Naive B cell (primary cell): ENCODE results near the gene LGALS7B. TPM values are rescaled to one million over a fixed set of nuclear protein-coding genes. Genes with fewer than 3 reads are reported as not detected.
"Not testable (repeated sequence)": the region's sequence is repeated elsewhere in the genome, so short reads cannot be mapped to it uniquely, and the experiment has no call there.

Experiments
- ATAC-seq, 2 donors: fragments of 150-1000 bp; cut with Tn5 transposase; 2 replicates each; pipeline ENCODE4 v1.10.0; 2021; ENCODE audit warnings: low read depth in 2 of 2, mild to moderate bottlenecking in 2 of 2, moderate library complexity in 2 of 2
- DNase-seq: peaks from one replicate; pipeline ENCODE4 v3.0.0; 2022
- H3K27ac Mint-ChIP-seq, 6 donors: one replicate each; pipeline ENCODE4 v1.8.0; 2020 to 2022; ENCODE audit warnings: mild to moderate bottlenecking in 6 of 6, mixed read lengths in 6 of 6, moderate library complexity in 5 of 6, inconsistent platforms in 2 of 6
- H3K27me3 Mint-ChIP-seq, 3 donors: one replicate each; pipeline ENCODE4 v1.8.0; 2021 to 2022; ENCODE audit warnings: mixed read lengths in 3 of 3, mild to moderate bottlenecking in 1 of 3
- H3K36me3 Mint-ChIP-seq, 2 donors: one replicate each; pipeline ENCODE4 v1.8.0; 2020 to 2022; ENCODE audit warnings: mixed read lengths in 2 of 2, inconsistent platforms in 1 of 2, mild to moderate bottlenecking in 1 of 2
- H3K4me1 Mint-ChIP-seq, 3 donors: one replicate each; pipeline ENCODE4 v1.8.0; 2020 to 2022; ENCODE audit warnings: mixed read lengths in 3 of 3, inconsistent platforms in 1 of 3, mild to moderate bottlenecking in 1 of 3, moderate library complexity in 1 of 3
- H3K4me3 Mint-ChIP-seq, 8 donors: one replicate each; pipeline ENCODE4 v1.8.0; 2020 to 2022; ENCODE audit warnings: mild to moderate bottlenecking in 8 of 8, mixed read lengths in 8 of 8, moderate library complexity in 8 of 8, inconsistent platforms in 2 of 8
- H3K9me3 Mint-ChIP-seq, 7 donors: one replicate each; pipeline ENCODE4 v1.8.0; 2020 to 2022; ENCODE audit warnings: mixed read lengths in 7 of 7, mild to moderate bottlenecking in 5 of 7, inconsistent platforms in 2 of 7, moderate library complexity in 1 of 7
- polyA plus RNA-seq, 6 donors: library from polyadenylated mRNA; unstranded; fragments of 300-500 nt; fragmentation: Illumina TruSeq; gene quantifications; one replicate each; pipeline ENCODE4 v1.2.3, GENCODE V29; 2021; ENCODE audit warnings: low read depth in 6 of 6

Gene LGALS7B
- polyA plus RNA-seq, result 1 to 10 TPM in 1 of 6 donors, not detected in 5; 6.0 TPM

DNA sequence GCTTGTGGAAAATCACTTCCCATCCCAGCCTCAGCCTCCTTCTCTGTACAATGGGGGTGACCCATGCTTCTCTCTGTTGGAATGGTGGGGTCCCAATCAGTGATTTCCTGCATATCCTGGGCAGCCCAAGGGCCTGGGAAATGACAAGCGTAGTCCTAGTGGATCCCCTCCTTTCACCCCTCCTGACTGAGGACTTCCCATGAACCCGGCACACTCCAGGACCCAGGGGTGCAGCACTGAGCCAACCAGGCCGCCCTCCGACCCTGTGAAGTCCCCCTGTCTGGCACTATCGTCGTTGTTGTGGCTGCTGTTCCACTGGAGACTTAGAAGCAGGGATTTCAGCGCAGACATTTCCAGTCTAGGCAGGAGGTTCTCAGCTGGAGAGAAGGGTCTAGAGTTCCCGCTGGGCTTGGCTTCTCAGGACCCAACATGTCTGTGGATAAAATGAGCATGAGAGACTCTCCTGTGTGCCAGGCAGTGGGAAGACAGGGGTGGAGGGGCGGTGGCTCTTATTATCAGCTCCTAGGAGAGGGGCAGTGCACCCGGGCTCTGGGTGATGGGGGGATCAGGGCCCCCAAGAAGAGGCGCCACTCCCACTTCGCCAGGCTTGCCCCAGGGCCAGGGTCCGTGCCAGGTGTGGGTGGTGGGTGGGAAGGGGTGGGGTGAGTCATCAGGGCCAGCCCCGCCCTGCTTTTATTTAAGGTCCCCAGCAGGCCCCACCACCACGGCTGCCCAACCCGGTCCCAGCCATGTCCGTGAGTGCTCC lies at the start of gene LGALS7B:
LGALS7B (plus strand) TSS at position 723 of the 766 bp plus-strand sequence; CDS start at position 750, 27 bp downstream.
- DNase-seq (no peak), ATAC-seq (no peak)
- no peaks in the 10 kb centered on the region for H3K36me3 Mint-ChIP-seq
- H3K27ac Mint-ChIP-seq, result no peak within 1 kb of the TSS
- H3K4me1 Mint-ChIP-seq, result peaks cover 0 to 9% (median 4%) of the 10 kb centered on the region in 3 donors
- H3K27me3 Mint-ChIP-seq, result no peaks in the 10 kb centered on the region
- no peaks in the 10 kb centered on the region for H3K9me3 Mint-ChIP-seq
- H3K4me3 Mint-ChIP-seq, result peak within 1 kb of the TSS in 2 of 8 donors; percentile 42 to 57

DNA sequence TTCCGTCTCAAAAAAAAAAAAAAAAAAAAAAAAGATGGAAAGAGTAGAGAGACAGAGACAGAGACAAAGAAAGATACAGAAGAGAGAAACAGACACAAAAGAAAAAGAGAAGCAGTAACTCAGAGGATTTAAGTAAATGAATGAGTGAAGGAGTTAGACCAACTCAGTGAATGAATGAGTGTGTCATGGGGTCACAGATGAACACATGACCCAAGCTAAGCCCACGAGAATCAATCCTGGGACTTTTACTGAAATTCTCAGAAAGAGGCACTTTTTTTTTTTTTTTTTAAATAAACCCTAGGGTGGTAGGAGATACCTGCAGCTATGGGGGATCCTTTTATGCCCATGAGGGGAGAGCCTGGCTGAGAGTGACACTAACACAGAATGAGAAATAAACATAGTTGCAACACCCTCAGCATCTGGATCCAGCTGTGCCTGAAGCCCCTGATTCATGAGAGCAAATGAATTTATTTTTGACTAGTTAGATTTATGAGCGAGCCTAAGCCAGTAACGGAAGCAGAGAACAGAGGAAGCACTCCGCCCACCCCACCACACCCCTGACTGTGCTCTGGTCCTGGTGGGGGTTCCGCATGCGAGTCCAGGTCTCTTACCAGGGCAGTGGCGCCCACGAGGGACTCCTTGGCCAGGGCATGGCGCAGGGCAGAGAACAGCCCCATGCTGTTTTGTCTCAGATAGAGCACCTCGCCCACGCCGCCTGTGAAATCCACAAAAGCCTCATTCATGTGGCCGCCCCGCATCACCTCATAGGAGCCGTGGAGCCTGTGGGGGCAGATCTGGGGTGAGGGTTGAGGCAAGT lies 49.4 kb upstream of the LGALS7B start:
- DNase-seq, result no peak
- peaks cover 32 to 35% (median 35%) of the 10 kb centered on the region in 3 donors for H3K4me1 Mint-ChIP-seq

DNA sequence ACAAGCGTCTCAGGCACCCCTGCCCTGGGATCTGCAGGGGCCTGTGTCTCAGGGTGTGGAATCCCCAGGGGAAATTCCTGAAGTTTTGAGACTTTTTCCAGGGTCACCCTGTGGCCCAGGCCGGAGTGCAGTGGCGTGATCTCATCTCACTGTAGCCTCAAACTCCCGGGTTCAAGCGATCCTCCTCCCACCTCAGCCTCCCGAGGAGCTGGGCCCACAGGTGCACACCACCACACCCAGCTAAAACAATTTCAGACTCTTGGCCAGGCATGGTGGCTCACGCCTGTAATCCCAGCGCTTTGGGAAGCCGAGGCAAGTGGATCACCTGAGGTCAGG lies 48.8 kb upstream of the LGALS7B start:
- DNase-seq (no peak), ATAC-seq (no peak)
- Mint-ChIP-seq H3K27ac (no peak overlapping the region), H3K4me1 (peaks cover 26 to 29% (median 29%) of the 10 kb centered on the region in 3 donors), H3K27me3 (no peaks in the 10 kb centered on the region), H3K9me3 (peaks cover 0 to 1% (median 0%) of the 10 kb centered on the region in 7 donors), H3K4me3 (no peak overlapping the region), H3K36me3 (no peaks in the 10 kb centered on the region)

More for the DNA sequence above, 49.4 kb upstream of the LGALS7B start:
- H3K4me3 Mint-ChIP-seq, result peak overlapping the region in 1 of 8 donors; percentile 35
- no peaks in the 10 kb centered on the region for H3K36me3 Mint-ChIP-seq
- no peak for ATAC-seq
- H3K9me3 Mint-ChIP-seq, result peaks cover 0 to 1% (median 0%) of the 10 kb centered on the region in 7 donors
- peak overlapping the region in 2 of 6 donors; percentile 83 to 98 for H3K27ac Mint-ChIP-seq
- H3K27me3 Mint-ChIP-seq, result no peaks in the 10 kb centered on the region

DNA sequence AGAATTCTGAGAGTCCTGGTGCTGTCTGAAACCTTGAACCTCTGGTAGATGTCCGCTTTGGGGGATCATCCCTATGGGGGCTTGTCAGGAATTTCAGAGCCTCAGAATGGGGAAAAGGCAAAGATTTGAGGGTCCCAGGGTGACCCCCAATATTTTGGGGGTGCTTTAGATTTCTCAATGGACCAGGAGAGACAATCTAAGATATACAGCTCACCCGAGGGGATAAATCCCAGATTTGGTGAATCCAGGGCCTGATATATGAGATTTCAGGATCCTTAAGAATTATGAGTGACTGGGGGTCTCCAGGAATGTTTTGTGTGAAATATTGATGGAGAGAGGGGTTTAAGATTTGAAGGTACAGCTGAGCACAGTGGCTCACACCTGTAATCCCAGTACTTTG lies 48.1 kb upstream of the LGALS7B start:
- Mint-ChIP-seq H3K4me1 (peaks cover 23 to 27% (median 26%) of the 10 kb centered on the region in 3 donors), H3K36me3 (no peaks in the 10 kb centered on the region), H3K27ac (no peak overlapping the region), H3K4me3 (no peak overlapping the region), H3K9me3 (peaks cover 0 to 1% (median 0%) of the 10 kb centered on the region in 7 donors), H3K27me3 (no peaks in the 10 kb centered on the region)
- DNase-seq (no peak), ATAC-seq (no peak)

DNA sequence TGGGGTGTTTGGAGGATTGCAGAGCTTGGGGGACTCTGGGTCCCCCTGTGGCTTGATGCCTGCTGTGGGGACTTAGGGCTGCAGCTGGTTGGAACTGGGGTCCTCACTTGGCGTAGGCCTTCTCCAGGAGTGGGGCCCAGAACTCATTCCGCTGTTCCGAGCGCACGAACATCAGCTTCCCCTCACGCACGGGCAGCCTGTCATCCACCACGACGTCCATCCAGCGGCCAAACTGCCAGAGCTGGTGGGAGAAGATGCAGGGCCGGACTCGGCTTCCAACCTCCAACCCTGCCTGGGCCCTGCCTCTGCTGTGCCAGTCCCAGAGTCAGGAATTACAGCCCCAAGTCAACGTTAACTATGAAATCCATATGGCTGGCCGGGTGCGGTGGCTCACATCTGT lies 47.3 kb upstream of the LGALS7B start:
- no peaks in the 10 kb centered on the region for H3K36me3 Mint-ChIP-seq
- no peak overlapping the region for H3K4me3 Mint-ChIP-seq
- no peak for ATAC-seq
- no peak for DNase-seq
- H3K27me3 Mint-ChIP-seq, result no peaks in the 10 kb centered on the region
- H3K4me1 Mint-ChIP-seq, result peaks cover 19 to 24% (median 22%) of the 10 kb centered on the region in 3 donors
- H3K9me3 Mint-ChIP-seq, result peaks cover 0 to 1% (median 0%) of the 10 kb centered on the region in 7 donors
- H3K27ac Mint-ChIP-seq, result peak overlapping the region in 1 of 6 donors; percentile 82

DNA sequence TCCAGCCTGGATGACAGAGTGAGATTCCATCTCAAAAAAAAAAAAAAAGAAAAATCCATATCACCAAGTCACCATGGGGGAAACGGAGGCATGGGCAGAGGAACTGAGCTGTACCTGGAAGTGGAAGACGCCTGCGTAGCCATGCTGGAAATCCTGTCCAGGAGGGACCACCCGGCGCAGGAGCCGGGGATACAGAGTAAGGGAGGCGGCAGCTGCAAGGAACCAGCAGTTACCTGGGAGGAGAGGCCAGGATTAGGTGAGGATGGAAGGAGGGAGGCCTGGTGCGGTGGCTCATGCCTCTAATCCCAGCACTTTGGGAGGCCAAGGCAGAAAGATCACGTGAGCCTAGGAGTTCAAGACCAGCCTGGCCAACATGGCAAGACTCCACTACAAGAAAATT lies 46.7 kb upstream of the LGALS7B start:
- no peaks in the 10 kb centered on the region for H3K27me3 Mint-ChIP-seq
- peaks cover 0 to 1% (median 0%) of the 10 kb centered on the region in 7 donors for H3K9me3 Mint-ChIP-seq
- no peak overlapping the region for H3K4me3 Mint-ChIP-seq
- no peak for ATAC-seq
- DNase-seq, result no peak
- H3K27ac Mint-ChIP-seq, result no peak overlapping the region
- H3K4me1 Mint-ChIP-seq, result peaks cover 16 to 23% (median 17%) of the 10 kb centered on the region in 3 donors
- H3K36me3 Mint-ChIP-seq, result no peaks in the 10 kb centered on the region

DNA sequence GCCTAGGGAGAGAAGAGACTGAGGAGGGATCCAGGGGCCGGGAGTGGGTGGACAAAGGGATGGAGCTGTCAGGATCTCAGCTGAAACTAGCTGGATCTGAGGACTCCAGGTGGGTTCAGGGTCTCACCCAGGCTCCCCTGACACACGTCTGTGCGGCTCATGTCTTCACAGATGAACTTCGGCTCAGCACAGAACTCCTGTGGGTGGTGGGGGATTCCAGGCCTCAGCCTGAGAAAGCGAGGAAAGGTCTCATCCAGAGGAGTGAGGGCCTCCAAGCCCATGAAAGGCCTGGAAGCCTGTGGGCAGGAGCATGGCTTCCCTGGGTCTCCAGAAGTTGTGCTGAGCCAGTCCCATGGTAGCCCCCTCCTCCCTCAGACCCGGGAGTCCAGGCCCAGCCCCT lies 46.1 kb upstream of the LGALS7B start:
- Mint-ChIP-seq H3K4me1 (peaks cover 11 to 18% (median 12%) of the 10 kb centered on the region in 3 donors), H3K27me3 (no peaks in the 10 kb centered on the region), H3K27ac (no peak overlapping the region), H3K36me3 (no peaks in the 10 kb centered on the region), H3K9me3 (peaks cover 0 to 1% (median 0%) of the 10 kb centered on the region in 7 donors), H3K4me3 (no peak overlapping the region)
- ATAC-seq (no peak), DNase-seq (no peak)

DNA sequence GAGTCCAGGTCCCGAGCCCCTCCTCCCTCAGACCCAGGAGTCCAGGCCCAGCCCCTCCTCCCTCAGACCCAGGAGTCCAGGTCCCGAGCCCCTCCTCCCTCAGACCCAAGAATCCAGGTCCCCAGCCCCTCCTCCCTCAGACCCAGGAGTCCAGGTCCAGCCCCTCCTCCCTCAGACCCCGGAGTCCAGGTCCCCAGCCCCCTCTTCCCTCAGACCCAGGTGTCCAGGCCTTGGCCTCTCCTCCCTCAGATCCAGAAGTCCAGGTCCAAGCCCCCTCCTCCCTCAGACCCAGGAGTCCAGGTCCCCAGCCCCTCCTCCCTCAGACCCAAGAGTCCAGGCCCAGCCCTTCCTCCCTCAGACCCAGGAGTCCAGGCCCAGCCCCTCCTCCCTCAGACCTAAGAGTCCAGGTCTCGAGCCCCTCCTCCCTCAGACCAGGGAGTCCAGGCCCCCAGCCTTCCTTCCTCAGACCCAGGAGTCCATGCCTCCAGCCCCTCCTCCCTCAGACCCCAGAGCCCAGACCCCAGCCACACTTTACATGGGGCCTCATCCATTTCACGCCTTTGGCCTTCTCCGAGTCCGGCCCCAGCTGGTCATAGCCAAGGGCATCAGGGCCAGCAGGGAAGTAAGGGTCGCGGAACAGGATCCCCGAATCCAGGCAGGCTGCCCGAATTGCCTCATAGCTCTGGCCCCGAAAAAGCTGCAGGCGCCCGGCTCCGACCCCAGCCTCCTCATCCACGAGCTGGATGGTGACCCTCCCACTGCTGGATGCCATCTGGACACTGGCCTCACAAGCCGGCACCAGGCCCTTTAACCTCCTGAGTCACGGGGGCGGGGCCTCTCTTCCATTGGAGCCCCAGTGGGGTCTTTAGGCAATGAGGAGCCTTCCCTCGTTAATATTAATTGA lies 45.4 kb upstream of the LGALS7B start:
- Mint-ChIP-seq H3K4me3 (no peak overlapping the region), H3K36me3 (no peaks in the 10 kb centered on the region), H3K4me1 (peaks cover 6 to 16% (median 11%) of the 10 kb centered on the region in 3 donors), H3K9me3 (peaks cover 0 to 1% (median 0%) of the 10 kb centered on the region in 7 donors), H3K27me3 (no peaks in the 10 kb centered on the region), H3K27ac (peak overlapping the region in 1 of 6 donors; percentile 74)
- ATAC-seq (no peak), DNase-seq (no peak)

DNA sequence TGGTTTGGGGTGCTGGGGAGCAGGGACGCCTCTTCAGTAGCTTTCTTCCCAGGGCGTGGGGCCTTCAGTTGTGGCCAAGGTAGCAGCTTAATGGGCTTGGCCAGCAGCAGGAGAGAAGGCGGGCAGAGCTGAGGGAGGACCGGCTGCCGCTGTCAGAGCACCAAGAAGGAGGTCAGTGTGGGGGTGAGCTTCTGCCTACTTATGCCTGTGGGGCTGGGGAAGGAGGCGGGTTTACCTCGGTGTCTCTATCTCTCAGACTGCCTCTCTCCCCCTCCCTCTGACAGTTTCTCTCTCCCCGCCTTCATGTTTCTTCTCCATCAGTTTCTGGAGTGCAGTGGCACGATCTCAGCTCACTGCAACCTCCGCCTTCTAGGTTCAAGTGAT lies 44.7 kb upstream of the LGALS7B start, which contains the start of gene CAPN12:
CAPN12 (minus strand) TSS at position 177 of the 384 bp plus-strand sequence. CDS start 309 bp downstream, outside the sequence.
- no peak for ATAC-seq
- Mint-ChIP-seq H3K36me3 (no peaks in the 10 kb centered on the region), H3K9me3 (peaks cover 0 to 1% (median 0%) of the 10 kb centered on the region in 7 donors), H3K27ac (peak within 1 kb of the TSS in 2 of 6 donors; percentile 18 to 83), H3K27me3 (no peaks in the 10 kb centered on the region), H3K4me1 (peaks cover 3 to 15% (median 6%) of the 10 kb centered on the region in 3 donors), H3K4me3 (no peak within 1 kb of the TSS)
- no peak for DNase-seq

DNA sequence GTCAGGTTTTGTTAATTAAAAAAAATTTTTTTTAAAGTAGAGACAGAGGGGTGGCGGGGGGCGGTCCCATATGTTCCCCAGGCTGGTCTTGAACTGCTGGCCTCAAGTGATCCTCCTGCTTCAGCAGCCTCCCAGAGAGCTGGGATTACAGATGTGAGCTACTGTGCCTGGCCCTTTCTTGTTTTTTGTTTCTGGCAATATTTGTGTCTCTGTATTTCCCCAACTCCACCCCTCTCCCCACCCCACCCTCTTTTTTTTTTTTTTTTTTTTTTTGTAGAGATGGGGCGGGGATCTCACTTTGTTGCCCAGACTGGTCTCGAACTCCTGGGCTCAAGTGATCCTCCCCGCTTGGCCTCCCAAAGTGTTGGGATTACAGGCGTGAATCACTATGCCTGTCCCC lies 44.1 kb upstream of the LGALS7B start:
- Mint-ChIP-seq H3K27me3 (no peaks in the 10 kb centered on the region), H3K27ac (peak overlapping the region in 1 of 6 donors; percentile 83), H3K36me3 (no peaks in the 10 kb centered on the region), H3K4me3 (no peak overlapping the region), H3K4me1 (peaks cover 0 to 9% (median under 1%) of the 10 kb centered on the region in 3 donors), H3K9me3 (peaks cover 0 to 1% (median 0%) of the 10 kb centered on the region in 7 donors)
- ATAC-seq (no peak), DNase-seq (no peak)

DNA sequence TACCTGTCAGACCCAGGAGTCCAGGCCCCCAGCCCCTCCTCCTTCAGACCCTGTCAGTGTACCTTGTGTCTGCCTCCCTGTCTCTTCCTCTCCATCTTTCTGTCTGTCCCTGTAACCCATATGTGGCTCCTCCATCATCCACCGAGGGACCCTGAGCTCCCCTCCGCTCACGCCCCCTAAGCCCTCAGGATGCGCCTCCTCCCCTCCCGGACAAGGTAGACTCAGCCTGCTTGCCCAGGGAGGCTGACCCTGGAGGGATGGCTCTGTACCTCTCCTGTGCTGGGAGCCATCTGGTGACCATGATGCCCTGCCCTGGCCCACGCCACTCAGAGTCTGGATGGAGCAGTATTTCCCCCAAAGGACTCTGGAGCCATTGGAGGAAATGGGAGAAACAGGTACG lies 43.7 kb upstream of the LGALS7B start:
- Mint-ChIP-seq H3K36me3 (no peaks in the 10 kb centered on the region), H3K4me1 (peaks cover 0 to 5% (median 0%) of the 10 kb centered on the region in 3 donors), H3K4me3 (no peak overlapping the region), H3K27me3 (no peaks in the 10 kb centered on the region), H3K9me3 (peaks cover 0 to 1% (median 0%) of the 10 kb centered on the region in 7 donors), H3K27ac (peak overlapping the region in 1 of 6 donors; percentile 83)
- DNase-seq (no peak), ATAC-seq (no peak)

DNA sequence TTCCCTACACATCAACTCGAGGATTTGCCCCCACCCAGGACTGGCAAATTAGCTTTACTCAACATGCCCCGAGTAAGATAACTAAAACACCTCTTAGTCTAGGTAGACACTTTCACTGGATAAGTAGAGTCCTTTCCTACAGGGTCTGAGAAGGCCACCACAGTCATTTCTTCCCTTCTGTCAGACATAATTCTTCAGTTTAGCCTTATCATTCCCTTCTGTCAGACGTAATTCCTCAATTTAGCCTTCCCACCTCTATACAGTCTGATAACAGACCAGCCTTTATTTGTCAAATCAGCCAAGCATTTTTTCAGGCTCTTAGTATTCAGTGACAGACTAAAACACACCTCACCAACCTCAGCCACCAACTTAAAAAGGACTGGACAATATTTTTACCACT lies 35.2 kb upstream of the LGALS7B start:
- H3K4me3 Mint-ChIP-seq, H3K27me3 Mint-ChIP-seq, H3K4me1 Mint-ChIP-seq, H3K27ac Mint-ChIP-seq, H3K36me3 Mint-ChIP-seq, DNase-seq, ATAC-seq, H3K9me3 Mint-ChIP-seq: not testable (repeated sequence)

DNA sequence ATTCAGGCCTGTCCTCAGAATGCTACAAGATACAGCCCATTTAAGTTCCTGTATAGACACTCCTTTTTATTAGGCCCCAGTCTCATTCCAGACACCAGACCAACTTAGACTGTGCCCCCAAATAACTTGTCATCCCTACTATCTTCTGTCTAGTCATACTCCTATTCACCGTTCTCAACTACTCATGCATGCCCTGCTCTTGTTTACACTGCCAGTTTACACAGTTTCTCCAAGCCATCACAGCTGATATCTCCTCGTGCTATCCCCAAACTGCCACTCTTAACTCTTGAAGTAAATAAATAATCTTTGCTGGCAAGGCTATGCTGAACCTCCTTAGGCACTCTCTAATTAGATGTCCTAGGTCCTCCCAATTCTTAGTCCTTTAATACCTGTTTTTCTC lies 34.8 kb upstream of the LGALS7B start:
- DNase-seq, ATAC-seq, H3K4me3 Mint-ChIP-seq, H3K4me1 Mint-ChIP-seq, H3K36me3 Mint-ChIP-seq, H3K9me3 Mint-ChIP-seq, H3K27ac Mint-ChIP-seq, H3K27me3 Mint-ChIP-seq: not testable (repeated sequence)
